ENCODE measurements around the gene FOLR3. TPM values are rescaled to one million over a fixed set of nuclear protein-coding genes. Genes with fewer than 3 reads are reported as not detected.
"Not testable (repeated sequence)": the region's sequence is repeated elsewhere in the genome, so short reads cannot be mapped to it uniquely, and the experiment has no call there.

Gene FOLR3
- polyA plus RNA-seq, 1 donor (not counting 4 experiments of a cell fraction or from before 2014, with no cell fraction given), result 21.0 TPM

DNA sequence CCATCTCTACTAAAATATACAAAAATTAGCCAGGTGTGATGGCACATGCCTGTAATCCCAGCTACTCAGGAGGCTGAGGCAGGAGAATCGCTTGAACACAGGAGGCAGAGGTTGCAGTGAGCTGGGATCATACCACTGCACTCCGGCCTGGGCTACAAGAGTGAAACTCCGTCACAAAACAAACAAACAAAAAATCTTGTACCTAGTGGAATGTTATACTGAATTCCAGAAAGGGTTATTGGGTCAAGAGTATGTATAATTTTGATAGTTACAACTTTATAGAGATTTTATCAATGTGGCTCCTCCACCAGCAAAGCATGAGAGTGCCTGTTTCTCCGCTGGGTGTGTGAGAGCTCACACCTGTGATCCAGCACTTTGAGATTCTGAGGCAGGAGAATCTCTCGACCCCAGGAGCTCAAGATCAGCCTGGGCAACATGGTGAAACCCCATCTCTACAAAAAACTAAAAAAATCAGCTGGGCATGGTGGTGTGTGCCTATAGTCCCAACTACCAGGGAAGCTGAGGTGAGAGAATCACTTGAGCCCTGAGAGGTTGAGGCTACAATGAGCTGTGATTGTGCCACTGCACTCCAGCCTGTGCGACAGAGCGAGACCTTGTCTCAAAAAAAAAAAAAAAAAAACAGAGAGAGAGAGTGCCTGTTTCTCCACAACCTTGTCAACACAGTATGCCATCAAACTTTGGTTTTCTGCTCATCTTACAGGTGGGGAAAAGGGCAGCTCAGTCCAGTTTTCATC, 43.7 kb downstream of the FOLR3 start:
- Histone ChIP-seq H3K9me3 (ENCODE audit: control insufficient read depth, low read depth, low read length) (no peaks in the 10 kb centered on the region), H3K9me1 (ENCODE audit: control insufficient read depth, extremely low read depth, insufficient read depth, low read length) (no peaks in the 10 kb centered on the region), H3K9ac (ENCODE audit: control insufficient read depth, extremely low read depth, insufficient read depth, low read length) (no peak overlapping the region), H3K4me2 (ENCODE audit: control insufficient read depth, extremely low read depth, insufficient read depth, low read depth, low read length) (no peak overlapping the region), H3K27me3 (ENCODE audit: control insufficient read depth, extremely low read depth, insufficient read depth, low read length) (no peaks in the 10 kb centered on the region), H3K79me2 (ENCODE audit: control insufficient read depth, insufficient read depth, low read length) (no peaks in the 10 kb centered on the region), H2AFZ (ENCODE audit: control insufficient read depth, low read length) (no peak overlapping the region), H3K36me3 (ENCODE audit: control insufficient read depth in 2 of 2, extremely low read depth in 1 of 2, insufficient read depth in 2 of 2, low read length in 2 of 2) (no peaks in the 10 kb centered on the region), H4K20me1 (ENCODE audit: control insufficient read depth, extremely low read depth, insufficient read depth, low read length) (no peaks in the 10 kb centered on the region), H3K4me3 (ENCODE audit: control insufficient read depth in 2 of 3, extremely low read depth in 1 of 3, insufficient read depth in 2 of 3, low read depth in 1 of 3, low read length in 3 of 3) (no peak overlapping the region), H3K4me1 (ENCODE audit: control insufficient read depth, extremely low read depth, insufficient read depth, low read length) (peaks cover 34% of the 10 kb centered on the region), H3K27ac (ENCODE audit: control insufficient read depth, insufficient read depth, low read length) (no peak overlapping the region)
- dilution Hi-C loops (cut with MboI; ENCODE audit: extremely low pct_ligation_motif_present, low sequenced_read_pairs), result no loop called here
- FAIRE-seq, result no peak
- no peak for DNase-seq (ENCODE audit: low read depth, low spot score)
- TF ChIP-seq EZH2 (IDR thresholded peaks at IDR 0.05; ENCODE audit: low read length), result no peak
- TF ChIP-seq, protein P1, sequence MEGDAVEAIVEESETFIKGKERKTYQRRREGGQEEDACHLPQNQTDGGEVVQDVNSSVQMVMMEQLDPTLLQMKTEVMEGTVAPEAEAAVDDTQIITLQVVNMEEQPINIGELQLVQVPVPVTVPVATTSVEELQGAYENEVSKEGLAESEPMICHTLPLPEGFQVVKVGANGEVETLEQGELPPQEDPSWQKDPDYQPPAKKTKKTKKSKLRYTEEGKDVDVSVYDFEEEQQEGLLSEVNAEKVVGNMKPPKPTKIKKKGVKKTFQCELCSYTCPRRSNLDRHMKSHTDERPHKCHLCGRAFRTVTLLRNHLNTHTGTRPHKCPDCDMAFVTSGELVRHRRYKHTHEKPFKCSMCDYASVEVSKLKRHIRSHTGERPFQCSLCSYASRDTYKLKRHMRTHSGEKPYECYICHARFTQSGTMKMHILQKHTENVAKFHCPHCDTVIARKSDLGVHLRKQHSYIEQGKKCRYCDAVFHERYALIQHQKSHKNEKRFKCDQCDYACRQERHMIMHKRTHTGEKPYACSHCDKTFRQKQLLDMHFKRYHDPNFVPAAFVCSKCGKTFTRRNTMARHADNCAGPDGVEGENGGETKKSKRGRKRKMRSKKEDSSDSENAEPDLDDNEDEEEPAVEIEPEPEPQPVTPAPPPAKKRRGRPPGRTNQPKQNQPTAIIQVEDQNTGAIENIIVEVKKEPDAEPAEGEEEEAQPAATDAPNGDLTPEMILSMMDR (optimal IDR thresholded peaks at IDR 0.05 in 1 of 3, IDR thresholded peaks at IDR 0.05 in 1 of 3, conservative IDR thresholded peaks at IDR 0.05 in 1 of 3; ENCODE audit: extremely low read depth in 1 of 3, insufficient read depth in 2 of 3, low read length in 3 of 3), result no peak

- H4K20me1 ChIP-seq (ENCODE audit: control insufficient read depth, extremely low read depth, insufficient read depth, low read length), result no peaks in the 10 kb centered on the region
- H3K4me3 ChIP-seq (ENCODE audit: control insufficient read depth in 2 of 3, extremely low read depth in 1 of 3, insufficient read depth in 2 of 3, low read depth in 1 of 3, low read length in 3 of 3), result no peak overlapping the region
- dilution Hi-C loops (cut with MboI; ENCODE audit: extremely low pct_ligation_motif_present, low sequenced_read_pairs), result no loop called here
- no peak overlapping the region for H2AFZ ChIP-seq (ENCODE audit: control insufficient read depth, low read length)
- peaks cover 27% of the 10 kb centered on the region for H3K4me1 ChIP-seq (ENCODE audit: control insufficient read depth, extremely low read depth, insufficient read depth, low read length)
- FAIRE-seq, result no peak
- H3K27ac ChIP-seq (ENCODE audit: control insufficient read depth, insufficient read depth, low read length), result no peak overlapping the region
- H3K4me2 ChIP-seq (ENCODE audit: control insufficient read depth, extremely low read depth, insufficient read depth, low read depth, low read length), result peak overlapping the region; percentile 65
- H3K9ac ChIP-seq (ENCODE audit: control insufficient read depth, extremely low read depth, insufficient read depth, low read length), result no peak overlapping the region
- DNase-seq (ENCODE audit: low read depth, low spot score), result no peak
- no peaks in the 10 kb centered on the region for H3K36me3 ChIP-seq (ENCODE audit: control insufficient read depth in 2 of 2, extremely low read depth in 1 of 2, insufficient read depth in 2 of 2, low read length in 2 of 2)
- TF ChIP-seq EZH2 (IDR thresholded peaks at IDR 0.05; ENCODE audit: low read length), result no peak
- TF ChIP-seq, protein P1 (optimal IDR thresholded peaks at IDR 0.05 in 1 of 3, IDR thresholded peaks at IDR 0.05 in 1 of 3, conservative IDR thresholded peaks at IDR 0.05 in 1 of 3; ENCODE audit: extremely low read depth in 1 of 3, insufficient read depth in 2 of 3, low read length in 3 of 3), result no peak
- no peaks in the 10 kb centered on the region for H3K9me1 ChIP-seq (ENCODE audit: control insufficient read depth, extremely low read depth, insufficient read depth, low read length)
- no peaks in the 10 kb centered on the region for H3K27me3 ChIP-seq (ENCODE audit: control insufficient read depth, extremely low read depth, insufficient read depth, low read length)
- no peaks in the 10 kb centered on the region for H3K9me3 ChIP-seq (ENCODE audit: control insufficient read depth, low read depth, low read length)
- H3K79me2 ChIP-seq (ENCODE audit: control insufficient read depth, insufficient read depth, low read length), result no peaks in the 10 kb centered on the region
Observed at GRCh38 chr11:72179804-72180396, 44.4 kb downstream of the FOLR3 start.

- H3K79me2 ChIP-seq (ENCODE audit: control insufficient read depth, insufficient read depth, low read length); H3K9me1 ChIP-seq (ENCODE audit: control insufficient read depth, extremely low read depth, insufficient read depth, low read length); H4K20me1 ChIP-seq (ENCODE audit: control insufficient read depth, extremely low read depth, insufficient read depth, low read length); H3K27me3 ChIP-seq (ENCODE audit: control insufficient read depth, extremely low read depth, insufficient read depth, low read length); dilution Hi-C loops (cut with MboI; ENCODE audit: extremely low pct_ligation_motif_present, low sequenced_read_pairs); H3K9me3 ChIP-seq (ENCODE audit: control insufficient read depth, low read depth, low read length); H3K36me3 ChIP-seq (ENCODE audit: control insufficient read depth in 2 of 2, extremely low read depth in 1 of 2, insufficient read depth in 2 of 2, low read length in 2 of 2): not testable (repeated sequence)
- H3K9ac ChIP-seq (ENCODE audit: control insufficient read depth, extremely low read depth, insufficient read depth, low read length), result peak overlapping the region; percentile 41
- peak; percentile 100 for FAIRE-seq
- peak overlapping the region; percentile 65 for H3K4me2 ChIP-seq (ENCODE audit: control insufficient read depth, extremely low read depth, insufficient read depth, low read depth, low read length)
- H2AFZ ChIP-seq (ENCODE audit: control insufficient read depth, low read length), result peak overlapping the region; percentile 59
- peak; percentile 57 for DNase-seq (ENCODE audit: low read depth, low spot score)
- H3K4me3 ChIP-seq (ENCODE audit: control insufficient read depth in 2 of 3, extremely low read depth in 1 of 3, insufficient read depth in 2 of 3, low read depth in 1 of 3, low read length in 3 of 3), result peak overlapping the region in 1 of 3 experiments; percentile 51
- H3K4me1 ChIP-seq (ENCODE audit: control insufficient read depth, extremely low read depth, insufficient read depth, low read length), result peaks cover 25% of the 10 kb centered on the region
- H3K27ac ChIP-seq (ENCODE audit: control insufficient read depth, insufficient read depth, low read length), result peak overlapping the region; percentile 44
Observed at GRCh38 chr11:72180892-72181552, 45.5 kb downstream of the FOLR3 start.

Data from keratinocyte (primary cell).